Lung (tissue), 12 donors: ENCODE results near the gene VASN. TPM values are rescaled to one million over a fixed set of nuclear protein-coding genes. Genes with fewer than 3 reads are reported as not detected.

Experiments used
- ATAC-seq: fragments of 200-7000 bp; cut with Tn5 transposase; one replicate; pipeline ENCODE4 v1.9.1; 2020; ENCODE audit warnings: moderate number of reproducible peaks; ENCODE audit not compliant: insufficient read depth, low FRiP score
- DNase-seq, 3 donors: peaks; one replicate each; pipeline ENCODE4 v3.0.0-alpha.2; 2013 to 2017
- H3K27ac ChIP-seq, 2 donors: one replicate each; pipeline ENCODE4 v1.5.1; 2013; ENCODE audit warnings: mild to moderate bottlenecking in 2 of 2, moderate library complexity in 2 of 2, control low read depth in 1 of 2, inconsistent platforms in 1 of 2, low read depth in 1 of 2, low read length in 1 of 2
- H3K27me3 ChIP-seq, 3 donors: one replicate each; pipeline ENCODE4 v1.5.1; 2013; ENCODE audit warnings: low read length in 2 of 3; ENCODE audit not compliant: control insufficient read depth in 3 of 3, insufficient read depth in 3 of 3
- H3K36me3 ChIP-seq, 4 donors: one replicate each; pipeline ENCODE4 v1.5.1; 2013; ENCODE audit warnings: low read length in 4 of 4, mild to moderate bottlenecking in 1 of 4, moderate library complexity in 1 of 4; ENCODE audit not compliant: control insufficient read depth in 4 of 4, insufficient read depth in 4 of 4
- H3K4me1 ChIP-seq, 5 donors: one replicate each; pipeline ENCODE4 v1.5.1; 2013; ENCODE audit warnings: low read length in 5 of 5, mild to moderate bottlenecking in 2 of 5, moderate library complexity in 1 of 5; ENCODE audit not compliant: control insufficient read depth in 5 of 5, insufficient read depth in 5 of 5
- H3K4me3 ChIP-seq: one replicate; pipeline ENCODE4 v1.5.1; 2013; ENCODE audit warnings: mild to moderate bottlenecking, control low read depth, moderate library complexity
- H3K9ac ChIP-seq, 2 donors: one replicate each; pipeline ENCODE4 v1.5.1; 2013; ENCODE audit warnings: low read length in 2 of 2, control low read depth in 1 of 2; ENCODE audit not compliant: insufficient read depth in 1 of 2
- H3K9me3 ChIP-seq, 4 donors: one replicate each; pipeline ENCODE4 v1.5.1; 2013; ENCODE audit warnings: low read length in 3 of 4, mild to moderate bottlenecking in 1 of 4, moderate library complexity in 1 of 4; ENCODE audit not compliant: control insufficient read depth in 4 of 4, insufficient read depth in 3 of 4
- WGBS, 2 donors: extraction: QIAGEN DNeasy Blood & Tissue Kit; methylation state at CpG; one replicate each; pipeline ENCODE4 v1.1.7; 2013; 5-methylcytosine and 5-hydroxymethylcytosine counted together
- polyA plus RNA-seq, 2 donors: library from polyadenylated mRNA; stranded (reverse); fragments of 200-250 nt; gene quantifications; one replicate each; pipeline ENCODE4 v1.2.1, GENCODE V29; 2013
- total RNA-seq, 2 donors: library from RNA; depleted of rRNA in 1 of 2; stranded (reverse); fragments of >200 nt in 1 of 2; gene quantifications; one replicate each; pipeline ENCODE4 v1.2.1, GENCODE V29; 2014 to 2021
- TF ChIP-seq, protein P1 (sequence below): IDR thresholded peaks from 2 replicates; pipeline ENCODE4 v1.5.1; 2012; ENCODE audit warnings: mild to moderate bottlenecking; ENCODE audit errors: control extremely low read depth, extremely low read depth
- donor health status: control.
- donor health status: control.
- donor health status: Bipolar disorder and iron deficiency.
- donor health status: healthy.
- donor health status: DM: yes; HTN: yes; CAD: no.

Gene VASN
- total and polyA plus RNA-seq, 4 donors, result 18.8 to 42.9 (median 31.3) TPM

DNA sequence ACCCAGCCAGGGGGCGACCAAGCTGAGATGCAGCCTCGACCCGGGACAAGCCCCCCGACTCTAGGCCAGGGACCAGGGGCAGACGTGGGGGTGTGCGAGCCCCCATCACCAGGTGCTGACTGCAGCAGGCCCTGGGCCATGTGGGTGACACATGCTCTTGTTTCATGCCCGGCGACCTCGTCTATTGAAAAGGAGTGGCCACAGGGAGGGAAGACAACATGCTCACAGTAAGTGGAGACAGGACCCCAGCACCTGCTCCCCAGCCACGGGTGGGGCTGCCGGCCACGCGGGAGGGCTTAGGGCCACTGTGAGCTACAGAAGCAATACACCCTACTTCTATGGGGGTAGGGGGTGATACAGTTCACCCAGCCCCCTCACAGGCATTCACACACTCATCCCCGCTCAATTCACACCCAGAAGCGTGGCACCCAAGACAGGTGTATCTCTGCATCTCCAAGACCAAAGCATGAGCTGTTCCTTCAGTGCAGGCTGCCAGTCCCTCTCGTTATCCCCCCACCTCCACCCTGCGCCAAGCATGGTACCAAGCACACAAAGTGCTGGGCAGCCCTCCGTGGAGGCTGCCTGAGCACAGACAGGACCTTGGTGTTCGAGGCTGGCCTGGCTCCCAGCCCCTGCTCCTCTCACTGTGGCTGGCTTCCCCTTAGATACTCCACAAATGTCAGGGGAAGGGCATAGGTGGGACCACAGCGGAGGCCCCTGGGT, 13.6 kb downstream of the VASN start:
- TF ChIP-seq, protein P1, sequence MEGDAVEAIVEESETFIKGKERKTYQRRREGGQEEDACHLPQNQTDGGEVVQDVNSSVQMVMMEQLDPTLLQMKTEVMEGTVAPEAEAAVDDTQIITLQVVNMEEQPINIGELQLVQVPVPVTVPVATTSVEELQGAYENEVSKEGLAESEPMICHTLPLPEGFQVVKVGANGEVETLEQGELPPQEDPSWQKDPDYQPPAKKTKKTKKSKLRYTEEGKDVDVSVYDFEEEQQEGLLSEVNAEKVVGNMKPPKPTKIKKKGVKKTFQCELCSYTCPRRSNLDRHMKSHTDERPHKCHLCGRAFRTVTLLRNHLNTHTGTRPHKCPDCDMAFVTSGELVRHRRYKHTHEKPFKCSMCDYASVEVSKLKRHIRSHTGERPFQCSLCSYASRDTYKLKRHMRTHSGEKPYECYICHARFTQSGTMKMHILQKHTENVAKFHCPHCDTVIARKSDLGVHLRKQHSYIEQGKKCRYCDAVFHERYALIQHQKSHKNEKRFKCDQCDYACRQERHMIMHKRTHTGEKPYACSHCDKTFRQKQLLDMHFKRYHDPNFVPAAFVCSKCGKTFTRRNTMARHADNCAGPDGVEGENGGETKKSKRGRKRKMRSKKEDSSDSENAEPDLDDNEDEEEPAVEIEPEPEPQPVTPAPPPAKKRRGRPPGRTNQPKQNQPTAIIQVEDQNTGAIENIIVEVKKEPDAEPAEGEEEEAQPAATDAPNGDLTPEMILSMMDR, result no peak
- H3K9me3 ChIP-seq, result no peaks in the 10 kb centered on the region
- 85 to 95% methylated on average over 20 of the region's 20 CpGs for WGBS, 2 donors
- H3K27ac ChIP-seq, result peak overlapping the region in 1 of 2 donors; percentile 10
- ATAC-seq, result no peak
- no peaks in the 10 kb centered on the region for H3K27me3 ChIP-seq
- no peak for DNase-seq
- H3K36me3 ChIP-seq, result peaks cover 0 to 61% (median 6%) of the 10 kb centered on the region in 4 donors
- H3K4me1 ChIP-seq, result peaks cover 0 to 18% (median 7%) of the 10 kb centered on the region in 5 donors
- H3K9ac ChIP-seq, result no peak overlapping the region
- H3K4me3 ChIP-seq, result no peak overlapping the region

DNA sequence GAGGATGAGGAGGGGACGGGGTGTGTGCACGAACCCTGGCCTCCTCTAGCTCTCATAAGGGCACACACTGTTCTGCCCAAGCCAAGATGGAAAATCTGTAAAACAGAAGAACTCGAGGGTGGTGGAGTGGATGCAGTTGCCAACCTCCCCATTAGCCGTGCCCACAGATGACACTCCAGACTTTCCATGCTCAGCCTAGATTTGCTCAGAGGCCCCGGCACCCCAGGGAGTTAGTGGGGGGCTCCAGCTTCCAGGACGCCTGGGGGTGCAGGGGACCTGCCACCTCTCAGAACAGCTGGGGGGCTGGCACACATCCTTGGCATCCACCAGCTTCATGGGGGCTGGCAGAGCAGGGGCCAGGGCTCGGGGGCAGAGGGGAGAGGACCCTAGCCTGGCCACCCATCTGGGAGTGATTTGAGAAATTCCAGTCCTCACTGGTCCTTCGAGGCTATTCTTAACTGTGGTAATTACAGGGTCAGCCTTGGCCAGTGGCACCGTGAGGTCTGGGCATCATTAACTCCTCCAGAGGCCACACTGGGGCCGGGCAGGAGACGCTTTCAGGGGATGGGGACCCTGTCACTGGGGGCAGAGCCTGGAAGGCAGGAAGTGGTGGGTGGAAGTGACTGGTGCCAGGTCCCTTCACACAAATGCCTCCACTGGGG, 14.3 kb downstream of the VASN start:
- ATAC-seq (no peak), DNase-seq (no peak)
- Histone ChIP-seq H3K36me3 (peaks cover 0 to 56% (median 4%) of the 10 kb centered on the region in 4 donors), H3K9me3 (no peaks in the 10 kb centered on the region), H3K4me3 (no peak overlapping the region), H3K4me1 (peaks cover 0 to 18% (median 5%) of the 10 kb centered on the region in 5 donors), H3K27ac (peak overlapping the region in 1 of 2 donors; percentile 10), H3K27me3 (no peaks in the 10 kb centered on the region), H3K9ac (no peak overlapping the region)
- TF ChIP-seq, protein P1, result no peak
- 76 to 81% methylated on average over 11 of the region's 11 CpGs for WGBS, 2 donors

DNA sequence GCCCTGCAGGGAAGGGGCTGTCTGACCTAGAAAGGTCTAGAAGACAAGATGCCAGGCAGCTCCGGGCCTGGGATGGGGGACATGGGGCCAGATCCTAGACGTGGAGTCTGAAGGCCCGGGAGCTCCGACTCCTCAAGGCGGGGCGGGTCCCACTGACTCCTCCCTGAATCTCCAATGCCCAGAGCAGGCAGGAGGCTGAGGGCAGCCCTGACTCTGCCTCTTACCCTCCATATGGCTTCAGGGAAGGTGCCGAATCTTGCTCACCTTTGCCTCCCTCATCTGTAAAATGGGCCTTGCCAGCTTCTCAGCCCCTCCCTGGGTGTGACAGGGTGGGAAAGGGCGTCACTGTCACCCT, 14.8 kb downstream of the VASN start:
- DNase-seq (no peak), ATAC-seq (no peak)
- Histone ChIP-seq H3K27me3 (no peaks in the 10 kb centered on the region), H3K27ac (no peak overlapping the region), H3K36me3 (peaks cover 0 to 52% (median 4%) of the 10 kb centered on the region in 4 donors), H3K4me1 (peaks cover 0 to 18% (median 5%) of the 10 kb centered on the region in 5 donors), H3K4me3 (no peak overlapping the region), H3K9me3 (no peaks in the 10 kb centered on the region), H3K9ac (no peak overlapping the region)
- TF ChIP-seq, protein P1, result no peak
- 71 to 80% methylated on average over 8 of the region's 8 CpGs for WGBS, 2 donors
